A549 (cell line): ENCODE data around the gene ACRBP. TPM values are rescaled to one million over a fixed set of nuclear protein-coding genes. Genes with fewer than 3 reads are reported as not detected.
A peak's percentile ranks its signal among the peaks of the same experiment; 100 is the strongest.

Experiments
- ATAC-seq, 2 experiments: fragments of 200-7000 bp in 1 of 2; fragments of >200 bp in 1 of 2; cut with Nextera tagmentation in 1 of 2; cut with Tn5 transposase in 1 of 2; 3 replicates each; pipeline versions ENCODE4 v1.8.0 to v1.9.1; 2018 to 2020; ENCODE audit warnings: mild to moderate bottlenecking in 1 of 2, moderate library complexity in 1 of 2
- CTCF ChIA-PET: fragments of 300-600 bp; sonication (Branson Sonifier 250); formaldehyde crosslinking; extraction: SDS; loops from one replicate; lab custom pipeline; 2021; ENCODE audit warnings: antibody characterized with exemption, inconsistent platforms; lab: Yijun Ruan, JAX
- POLR2A ChIA-PET: fragments of 350-600 bp; formaldehyde crosslinking; extraction: SDS; loops from one replicate; lab custom pipeline; 2021; ENCODE audit warnings: antibody characterized with exemption, inconsistent platforms; lab: Yijun Ruan, JAX
- DNase-seq, 2 experiments: peaks; one replicate each; pipeline versions ENCODE4 v3.0.0 to v3.0.0-alpha.2; 2011 to 2016; ENCODE audit warnings: low read depth in 1 of 2, low spot score in 1 of 2
- FAIRE-seq: peaks from 2 replicates; lab custom pipeline; 2011; peaks lifted over from hg19 to GRCh38; lab: Jason Lieb, UNC
- H3K27ac ChIP-seq, 2 experiments: fragments of >200 bp; sonication (Bioruptor Twin); formaldehyde crosslinking; 3 replicates each; pipeline ENCODE4 v1.5.1; 2016 to 2017
- H3K4me1 ChIP-seq: fragments of >200 bp; sonication (Bioruptor Twin); formaldehyde crosslinking; 3 replicates; pipeline ENCODE4 v1.6.1; 2016
- H3K4me2 ChIP-seq: fragments of >200 bp; sonication (Bioruptor Twin); formaldehyde crosslinking; 3 replicates; pipeline ENCODE4 v1.6.1; 2016
- H3K4me3 ChIP-seq: fragments of >200 bp; sonication (Bioruptor Twin); formaldehyde crosslinking; 3 replicates; pipeline ENCODE4 v1.5.1; 2016
- H3K9me3 ChIP-seq: fragments of >200 bp; sonication (Bioruptor Twin); formaldehyde crosslinking; 3 replicates; pipeline ENCODE4 v1.6.1; 2016
- BHLHE40 ChIP-seq: IDR thresholded peaks from 2 replicates; pipeline ENCODE4 v1.6.1; 2012; ENCODE audit warnings: low read depth, low read length, inconsistent platforms
- EHF ChIP-seq: fragments of 250-450 bp; sonication (Bioruptor Pico); IDR thresholded peaks from 2 replicates; pipeline ENCODE4 v1.5.0; 2020; ENCODE audit warnings: mild to moderate bottlenecking
- GATA3 ChIP-seq: IDR thresholded peaks from 2 replicates; pipeline ENCODE4 v1.6.1; 2012; ENCODE audit warnings: borderline replicate concordance
- HOXB13 ChIP-seq: fragments of 250-450 bp; sonication (Bioruptor Pico); IDR thresholded peaks from 2 replicates; pipeline ENCODE4 v1.5.0; 2020; ENCODE audit warnings: low read depth, mild to moderate bottlenecking, moderate library complexity
- JUN ChIP-seq, 2 experiments: fragments of >200 bp; sonication (Bioruptor Twin); formaldehyde crosslinking; IDR thresholded peaks; 2 replicates in 1 of 2; 3 replicates in 1 of 2; pipeline ENCODE4 v1.6.1; 2016 to 2017
- JUNB ChIP-seq: fragments of >200 bp; sonication (Bioruptor Twin); formaldehyde crosslinking; IDR thresholded peaks from 2 replicates; pipeline ENCODE4 v1.6.1; 2016
- KDM1A ChIP-seq: fragments of 200-600 bp; sonication (generic); IDR thresholded peaks from 2 replicates; pipeline ENCODE4 v1.6.1; 2016; ENCODE audit warnings: low read depth, mild to moderate bottlenecking
- MAFK ChIP-seq: fragments of 450-650 bp; IDR thresholded peaks from 2 replicates; pipeline ENCODE4 v1.6.1; 2014; ENCODE audit not compliant: partially characterized antibody
- MAZ ChIP-seq: fragments of 150-350 bp; IDR thresholded peaks from 2 replicates; pipeline ENCODE4 v1.6.1; 2014; ENCODE audit warnings: antibody characterized with exemption, low read depth, low read length, borderline replicate concordance
- MYC ChIP-seq: IDR thresholded peaks from 2 replicates; pipeline ENCODE4 v1.6.1; 2012; ENCODE audit warnings: mild to moderate bottlenecking, inconsistent platforms, low read length, improper control_type of control experiment, borderline replicate concordance
- PHF8 ChIP-seq: fragments of 200-600 bp; sonication (generic); IDR thresholded peaks from 2 replicates; pipeline ENCODE4 v1.6.1; 2016; ENCODE audit warnings: low read depth, mild to moderate bottlenecking, antibody characterized with exemption, moderate library complexity, borderline replicate concordance
- POLR2A ChIP-seq: IDR thresholded peaks from 2 replicates; pipeline ENCODE4 v1.6.1; 2012; ENCODE audit warnings: mild to moderate bottlenecking, low read length
- RCOR1 ChIP-seq: fragments of 150-350 bp; IDR thresholded peaks from 2 replicates; pipeline ENCODE4 v1.6.1; 2014; ENCODE audit warnings: antibody characterized with exemption, low read length, low read depth
- TFCP2L1 ChIP-seq: fragments of 250-450 bp; sonication (Bioruptor Pico); IDR thresholded peaks from 2 replicates; pipeline ENCODE4 v1.5.0; 2021; ENCODE audit warnings: mild to moderate bottlenecking
- ZNF302 ChIP-seq: fragments of 250-450 bp; sonication (Bioruptor Pico); IDR thresholded peaks from 2 replicates; pipeline ENCODE4 v1.9.0; 2021; ENCODE audit warnings: inconsistent platforms, mild to moderate bottlenecking, moderate library complexity
- WGBS: methylation state at CpG from one replicate; pipeline ENCODE4 v1.1.6; 2017; ENCODE audit errors: missing lambda C conversion rate; 5-methylcytosine and 5-hydroxymethylcytosine counted together
- polyA plus RNA-seq, 4 experiments: library from polyadenylated mRNA; depleted of rRNA in 3 of 4; stranded (reverse); fragments of >200 nt; fragmentation: RNase III in 1 of 4; extraction: RNeasy Plus Mini Kit Qiagen cat#74134 plus additional on column Dnase treatment in 1 of 4; gene quantifications; 2 replicates in 3 of 4; 3 replicates in 1 of 4; pipeline ENCODE4 v1.2.3, GENCODE V29; 2011 to 2017
- TF ChIP-seq, protein P1 (sequence below): fragments of >200 bp; sonication (Bioruptor Twin); formaldehyde crosslinking; IDR thresholded peaks from 3 replicates; pipeline ENCODE4 v1.5.1; 2016
- TF ChIP-seq, protein P2 (sequence below): fragments of >200 bp; sonication (Bioruptor Twin); formaldehyde crosslinking; IDR thresholded peaks from 2 replicates; pipeline ENCODE4 v1.6.1; 2016
- TF ChIP-seq, protein P3 (sequence below): IDR thresholded peaks from 2 replicates; pipeline ENCODE4 v1.6.1; 2012; ENCODE audit warnings: low read depth, borderline replicate concordance
- TF ChIP-seq, protein P4 (sequence below): fragments of 150-350 bp; IDR thresholded peaks from 2 replicates; pipeline ENCODE4 v1.6.1; 2014; ENCODE audit warnings: low read depth, mild to moderate bottlenecking, low read length
- TF ChIP-seq, protein P5 (sequence below): fragments of 200-600 bp; sonication (generic); IDR thresholded peaks from 2 replicates; pipeline ENCODE4 v1.6.1; 2016; ENCODE audit warnings: antibody characterized with exemption, mild to moderate bottlenecking, moderate library complexity
- TF ChIP-seq, protein P6 (sequence below): fragments of 250-450 bp; sonication (Bioruptor Pico); IDR thresholded peaks from 2 replicates; pipeline ENCODE4 v1.5.0; 2021; ENCODE audit warnings: mild to moderate bottlenecking, moderate library complexity, borderline replicate concordance
- TF ChIP-seq, protein P7 (sequence below): fragments of >200 bp; sonication (Bioruptor Twin); formaldehyde crosslinking; IDR thresholded peaks from 3 replicates; pipeline ENCODE4 v1.6.1; 2016

The ACRBP gene
- polyA plus RNA-seq, 2 of the 4 experiments (the other 2 are of a cell fraction) = 0.34 to 0.70 TPM

DNA sequence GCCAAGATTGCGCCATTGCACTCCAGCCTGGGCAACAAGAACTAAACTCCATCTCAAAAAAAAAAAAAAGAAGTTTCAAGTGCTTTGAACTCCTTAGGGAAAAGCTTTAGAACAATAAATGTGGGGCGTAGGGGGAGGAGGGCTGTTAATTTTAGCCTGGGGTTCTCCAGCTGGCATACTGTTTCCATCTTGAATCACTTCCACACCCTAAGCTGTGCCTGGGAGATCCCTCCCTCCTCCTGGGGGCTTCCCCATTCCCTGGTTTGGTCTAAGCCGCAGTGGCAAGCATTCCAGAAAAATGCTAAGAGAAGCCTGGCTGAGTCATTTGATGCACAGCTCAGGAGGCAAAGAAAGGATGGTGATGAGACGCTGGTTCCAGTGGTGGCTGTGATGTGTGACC is 44.2 kb upstream of the ACRBP start:
- no peaks in the 10 kb centered on the region for H3K9me3 ChIP-seq
- DNase-seq (no peak), FAIRE-seq (no peak), ATAC-seq (no peak)
- POLR2A ChIA-PET = interaction anchor here (1.8 kb wide), 1 partner anchor 32 kb away, joined by 6 read pairs; the partner anchor contains the start of gene COPS7A
- 83% methylated on average over 4 of the region's 4 CpGs for WGBS
- peaks cover 18% of the 10 kb centered on the region; the same call in 2 of the 3 replicates for H3K4me1 ChIP-seq
- no peak overlapping the region for H3K4me3 ChIP-seq
- CTCF ChIA-PET = interaction anchor here (0.6 to 1.8 kb wide), 7 partner anchors 14 to 162 kb away, joined by 3 to 5 read pairs (median 3); no protein-coding TSS in a partner anchor
- TF ChIP-seq GATA3 = no peak
- no peak for TF ChIP-seq HOXB13 (CRISPR knock-in tag)
- TF ChIP-seq ZNF302 (CRISPR knock-in tag) = no peak
- TF ChIP-seq BHLHE40 = no peak
- no peak for TF ChIP-seq MYC
- TF ChIP-seq RCOR1 = no peak
- no peak for TF ChIP-seq JUNB
- H3K27ac ChIP-seq = no peak overlapping the region
- no peak overlapping the region for H3K4me2 ChIP-seq

DNA sequence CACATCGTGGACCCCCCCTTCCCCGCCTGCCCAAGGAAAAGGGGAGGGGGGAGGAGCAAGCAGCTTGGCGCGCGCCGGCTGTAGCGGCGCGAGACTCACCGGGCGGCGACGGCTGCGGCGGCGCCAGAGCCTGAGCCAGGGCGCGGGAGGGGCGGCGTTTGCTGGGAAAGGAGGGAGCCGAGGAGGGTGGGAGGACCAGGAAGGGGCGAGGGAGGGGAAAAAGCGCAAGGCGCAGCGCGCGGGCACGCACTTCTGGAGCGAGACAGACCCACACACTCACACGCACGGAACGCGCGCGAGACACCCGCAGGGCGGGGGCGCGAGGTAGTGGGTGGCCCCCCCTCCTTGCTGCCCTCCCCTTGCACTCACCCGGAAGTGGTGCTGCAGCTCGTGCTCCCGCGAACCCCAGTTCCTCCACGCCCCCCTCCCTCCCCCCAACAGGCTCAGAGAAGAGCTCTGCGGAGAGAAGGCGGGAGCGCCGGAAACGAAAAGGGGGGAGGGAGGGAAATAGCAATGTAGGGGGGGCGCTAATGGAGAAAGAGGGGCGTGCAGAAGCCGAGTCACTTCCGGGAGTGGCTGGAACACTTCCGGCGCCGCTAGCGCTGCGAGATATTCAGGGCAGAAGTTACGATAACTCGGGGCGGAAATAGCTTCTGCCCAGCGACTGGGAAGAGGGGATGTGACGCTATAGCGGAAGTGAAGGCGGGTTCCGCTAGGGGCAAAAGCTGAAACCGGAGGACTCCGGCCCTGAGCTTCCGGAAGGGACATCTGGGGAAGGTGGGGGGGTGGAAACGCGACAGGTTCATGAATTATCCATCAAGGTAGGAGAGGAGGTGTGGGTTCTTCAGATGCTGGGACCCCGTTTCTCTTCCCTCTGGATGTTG is 42.0 kb upstream of the ACRBP start, which contains the start of gene ZNF384:
TSS of gene ZNF384 (minus strand) at position 377 of the 884 bp plus-strand sequence. CDS start 9,855 bp downstream, outside the sequence.
- ChIA-PET CTCF (interaction anchor here (0.5 to 2.6 kb wide), 14 partner anchors 9 to 1210 kb away, joined by 3 to 13 read pairs (median 5); partner anchors contain the start of genes COPS7A and MLF2), POLR2A (interaction anchor here (0.5 to 2.1 kb wide), 41 partner anchors 9 to 1327 kb away, joined by 3 to 86 read pairs (median 5); partner anchors contain the start of genes CDCA3, COPS7A, GAPDH and LPAR5)
- Histone ChIP-seq H3K4me3 (peak within 1 kb of the TSS; percentile 94), H3K27ac (peak within 1 kb of the TSS; percentile 98 to 100), H3K4me1 (peaks cover 18% of the 10 kb centered on the region; the same call in 2 of the 3 replicates), H3K9me3 (no peaks in the 10 kb centered on the region), H3K4me2 (peak within 1 kb of the TSS; percentile 96)
- peak; percentile 91 to 92 for ATAC-seq
- under 1% methylated on average over 47 of the region's 72 CpGs for WGBS
- DNase-seq = peak; percentile 100
- peak; percentile 90 for FAIRE-seq
- TF ChIP-seq, protein P1, sequence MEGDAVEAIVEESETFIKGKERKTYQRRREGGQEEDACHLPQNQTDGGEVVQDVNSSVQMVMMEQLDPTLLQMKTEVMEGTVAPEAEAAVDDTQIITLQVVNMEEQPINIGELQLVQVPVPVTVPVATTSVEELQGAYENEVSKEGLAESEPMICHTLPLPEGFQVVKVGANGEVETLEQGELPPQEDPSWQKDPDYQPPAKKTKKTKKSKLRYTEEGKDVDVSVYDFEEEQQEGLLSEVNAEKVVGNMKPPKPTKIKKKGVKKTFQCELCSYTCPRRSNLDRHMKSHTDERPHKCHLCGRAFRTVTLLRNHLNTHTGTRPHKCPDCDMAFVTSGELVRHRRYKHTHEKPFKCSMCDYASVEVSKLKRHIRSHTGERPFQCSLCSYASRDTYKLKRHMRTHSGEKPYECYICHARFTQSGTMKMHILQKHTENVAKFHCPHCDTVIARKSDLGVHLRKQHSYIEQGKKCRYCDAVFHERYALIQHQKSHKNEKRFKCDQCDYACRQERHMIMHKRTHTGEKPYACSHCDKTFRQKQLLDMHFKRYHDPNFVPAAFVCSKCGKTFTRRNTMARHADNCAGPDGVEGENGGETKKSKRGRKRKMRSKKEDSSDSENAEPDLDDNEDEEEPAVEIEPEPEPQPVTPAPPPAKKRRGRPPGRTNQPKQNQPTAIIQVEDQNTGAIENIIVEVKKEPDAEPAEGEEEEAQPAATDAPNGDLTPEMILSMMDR = no peak
- TF ChIP-seq JUN (IDR thresholded peaks at IDR 0.05) = peak; percentile 77 to 94
- peak; percentile 57; the same call in 1 of the 2 replicates for TF ChIP-seq EHF (CRISPR knock-in tag)
- TF ChIP-seq, protein P2, sequence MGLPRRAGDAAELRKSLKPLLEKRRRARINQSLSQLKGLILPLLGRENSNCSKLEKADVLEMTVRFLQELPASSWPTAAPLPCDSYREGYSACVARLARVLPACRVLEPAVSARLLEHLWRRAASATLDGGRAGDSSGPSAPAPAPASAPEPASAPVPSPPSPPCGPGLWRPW = no peak
- TF ChIP-seq PHF8 = peak; percentile 80
- peak; percentile 83 for TF ChIP-seq MYC
- peak; percentile 96 for TF ChIP-seq MAZ
- peak; percentile 89; the same call in 1 of the 2 replicates for TF ChIP-seq TFCP2L1
- no peak for TF ChIP-seq KDM1A
- TF ChIP-seq, protein P3, sequence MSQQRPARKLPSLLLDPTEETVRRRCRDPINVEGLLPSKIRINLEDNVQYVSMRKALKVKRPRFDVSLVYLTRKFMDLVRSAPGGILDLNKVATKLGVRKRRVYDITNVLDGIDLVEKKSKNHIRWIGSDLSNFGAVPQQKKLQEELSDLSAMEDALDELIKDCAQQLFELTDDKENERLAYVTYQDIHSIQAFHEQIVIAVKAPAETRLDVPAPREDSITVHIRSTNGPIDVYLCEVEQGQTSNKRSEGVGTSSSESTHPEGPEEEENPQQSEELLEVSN = no peak
- no peak for TF ChIP-seq HOXB13 (CRISPR knock-in tag)
- peak; percentile 59 for TF ChIP-seq POLR2A
- TF ChIP-seq, protein P4, sequence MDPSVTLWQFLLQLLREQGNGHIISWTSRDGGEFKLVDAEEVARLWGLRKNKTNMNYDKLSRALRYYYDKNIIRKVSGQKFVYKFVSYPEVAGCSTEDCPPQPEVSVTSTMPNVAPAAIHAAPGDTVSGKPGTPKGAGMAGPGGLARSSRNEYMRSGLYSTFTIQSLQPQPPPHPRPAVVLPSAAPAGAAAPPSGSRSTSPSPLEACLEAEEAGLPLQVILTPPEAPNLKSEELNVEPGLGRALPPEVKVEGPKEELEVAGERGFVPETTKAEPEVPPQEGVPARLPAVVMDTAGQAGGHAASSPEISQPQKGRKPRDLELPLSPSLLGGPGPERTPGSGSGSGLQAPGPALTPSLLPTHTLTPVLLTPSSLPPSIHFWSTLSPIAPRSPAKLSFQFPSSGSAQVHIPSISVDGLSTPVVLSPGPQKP = no peak
- TF ChIP-seq, protein P5, sequence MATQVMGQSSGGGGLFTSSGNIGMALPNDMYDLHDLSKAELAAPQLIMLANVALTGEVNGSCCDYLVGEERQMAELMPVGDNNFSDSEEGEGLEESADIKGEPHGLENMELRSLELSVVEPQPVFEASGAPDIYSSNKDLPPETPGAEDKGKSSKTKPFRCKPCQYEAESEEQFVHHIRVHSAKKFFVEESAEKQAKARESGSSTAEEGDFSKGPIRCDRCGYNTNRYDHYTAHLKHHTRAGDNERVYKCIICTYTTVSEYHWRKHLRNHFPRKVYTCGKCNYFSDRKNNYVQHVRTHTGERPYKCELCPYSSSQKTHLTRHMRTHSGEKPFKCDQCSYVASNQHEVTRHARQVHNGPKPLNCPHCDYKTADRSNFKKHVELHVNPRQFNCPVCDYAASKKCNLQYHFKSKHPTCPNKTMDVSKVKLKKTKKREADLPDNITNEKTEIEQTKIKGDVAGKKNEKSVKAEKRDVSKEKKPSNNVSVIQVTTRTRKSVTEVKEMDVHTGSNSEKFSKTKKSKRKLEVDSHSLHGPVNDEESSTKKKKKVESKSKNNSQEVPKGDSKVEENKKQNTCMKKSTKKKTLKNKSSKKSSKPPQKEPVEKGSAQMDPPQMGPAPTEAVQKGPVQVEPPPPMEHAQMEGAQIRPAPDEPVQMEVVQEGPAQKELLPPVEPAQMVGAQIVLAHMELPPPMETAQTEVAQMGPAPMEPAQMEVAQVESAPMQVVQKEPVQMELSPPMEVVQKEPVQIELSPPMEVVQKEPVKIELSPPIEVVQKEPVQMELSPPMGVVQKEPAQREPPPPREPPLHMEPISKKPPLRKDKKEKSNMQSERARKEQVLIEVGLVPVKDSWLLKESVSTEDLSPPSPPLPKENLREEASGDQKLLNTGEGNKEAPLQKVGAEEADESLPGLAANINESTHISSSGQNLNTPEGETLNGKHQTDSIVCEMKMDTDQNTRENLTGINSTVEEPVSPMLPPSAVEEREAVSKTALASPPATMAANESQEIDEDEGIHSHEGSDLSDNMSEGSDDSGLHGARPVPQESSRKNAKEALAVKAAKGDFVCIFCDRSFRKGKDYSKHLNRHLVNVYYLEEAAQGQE = peak; percentile 68
- TF ChIP-seq MAFK = peak; percentile 24
- TF ChIP-seq, protein P6, sequence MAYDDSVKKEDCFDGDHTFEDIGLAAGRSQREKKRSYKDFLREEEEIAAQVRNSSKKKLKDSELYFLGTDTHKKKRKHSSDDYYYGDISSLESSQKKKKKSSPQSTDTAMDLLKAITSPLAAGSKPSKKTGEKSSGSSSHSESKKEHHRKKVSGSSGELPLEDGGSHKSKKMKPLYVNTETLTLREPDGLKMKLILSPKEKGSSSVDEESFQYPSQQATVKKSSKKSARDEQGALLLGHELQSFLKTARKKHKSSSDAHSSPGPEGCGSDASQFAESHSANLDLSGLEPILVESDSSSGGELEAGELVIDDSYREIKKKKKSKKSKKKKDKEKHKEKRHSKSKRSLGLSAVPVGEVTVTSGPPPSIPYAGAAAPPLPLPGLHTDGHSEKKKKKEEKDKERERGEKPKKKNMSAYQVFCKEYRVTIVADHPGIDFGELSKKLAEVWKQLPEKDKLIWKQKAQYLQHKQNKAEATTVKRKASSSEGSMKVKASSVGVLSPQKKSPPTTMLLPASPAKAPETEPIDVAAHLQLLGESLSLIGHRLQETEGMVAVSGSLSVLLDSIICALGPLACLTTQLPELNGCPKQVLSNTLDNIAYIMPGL = peak; percentile 94
- TF ChIP-seq, protein P7, sequence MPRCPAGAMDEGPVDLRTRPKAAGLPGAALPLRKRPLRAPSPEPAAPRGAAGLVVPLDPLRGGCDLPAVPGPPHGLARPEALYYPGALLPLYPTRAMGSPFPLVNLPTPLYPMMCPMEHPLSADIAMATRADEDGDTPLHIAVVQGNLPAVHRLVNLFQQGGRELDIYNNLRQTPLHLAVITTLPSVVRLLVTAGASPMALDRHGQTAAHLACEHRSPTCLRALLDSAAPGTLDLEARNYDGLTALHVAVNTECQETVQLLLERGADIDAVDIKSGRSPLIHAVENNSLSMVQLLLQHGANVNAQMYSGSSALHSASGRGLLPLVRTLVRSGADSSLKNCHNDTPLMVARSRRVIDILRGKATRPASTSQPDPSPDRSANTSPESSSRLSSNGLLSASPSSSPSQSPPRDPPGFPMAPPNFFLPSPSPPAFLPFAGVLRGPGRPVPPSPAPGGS = peak; percentile 48; the same call in 2 of the 3 replicates
